Keratinocyte (primary cell): ENCODE data around the gene METTL26. TPM values are rescaled to one million over a fixed set of nuclear protein-coding genes. Genes with fewer than 3 reads are reported as not detected.

Experiments
- DNase-seq: peaks from one replicate; pipeline ENCODE4 v3.0.0-alpha.2; 2011; ENCODE audit warnings: low read depth, missing footprints, low spot score
- FAIRE-seq: peaks from 2 replicates; lab custom pipeline; 2011; peaks lifted over from hg19 to GRCh38; lab: Jason Lieb, UNC
- H2AFZ ChIP-seq: 2 replicates; pipeline ENCODE4 v1.6.0; 2012; ENCODE audit warnings: low read length, control low read depth, inconsistent platforms; ENCODE audit not compliant: control insufficient read depth
- H3K27ac ChIP-seq: 2 replicates; pipeline ENCODE4 v1.5.1; 2011; ENCODE audit warnings: low read length; ENCODE audit not compliant: control insufficient read depth, insufficient read depth
- H3K27me3 ChIP-seq: 3 replicates; pipeline ENCODE4 v1.6.0; 2011; ENCODE audit warnings: low read length; ENCODE audit not compliant: control insufficient read depth, insufficient read depth; ENCODE audit errors: extremely low read depth
- H3K36me3 ChIP-seq, 2 experiments: 2 replicates in 1 of 2; 3 replicates in 1 of 2; pipeline ENCODE4 v1.5.1; 2011; ENCODE audit warnings: low read length in 2 of 2, mild to moderate bottlenecking in 1 of 2; ENCODE audit not compliant: control insufficient read depth in 2 of 2, insufficient read depth in 2 of 2; ENCODE audit errors: extremely low read depth in 1 of 2
- H3K4me1 ChIP-seq: 3 replicates; pipeline ENCODE4 v1.5.1; 2011; ENCODE audit warnings: low read length; ENCODE audit not compliant: control insufficient read depth, insufficient read depth; ENCODE audit errors: extremely low read depth
- H3K4me2 ChIP-seq: 3 replicates; pipeline ENCODE4 v1.6.0; 2011; ENCODE audit warnings: low read depth, low read length; ENCODE audit not compliant: control insufficient read depth, insufficient read depth; ENCODE audit errors: extremely low read depth
- H3K4me3 ChIP-seq, 3 experiments: fragments of 200-600 bp in 1 of 3; sonication (generic) in 1 of 3; 2 replicates in 2 of 3; 3 replicates in 1 of 3; pipeline ENCODE4 v1.5.1; 2011 to 2016; ENCODE audit warnings: low read length in 3 of 3, mild to moderate bottlenecking in 3 of 3, control low read depth in 2 of 3, inconsistent platforms in 1 of 3, low read depth in 1 of 3, mixed read lengths in 1 of 3, mixed run types in 1 of 3, moderate library complexity in 1 of 3; ENCODE audit not compliant: control insufficient read depth in 2 of 3, insufficient read depth in 2 of 3; ENCODE audit errors: extremely low read depth in 1 of 3
- H3K79me2 ChIP-seq: 2 replicates; pipeline ENCODE4 v1.6.0; 2012; ENCODE audit warnings: low read length; ENCODE audit not compliant: control insufficient read depth, insufficient read depth
- H3K9ac ChIP-seq: 3 replicates; pipeline ENCODE4 v1.6.0; 2011; ENCODE audit warnings: low read length; ENCODE audit not compliant: control insufficient read depth, insufficient read depth; ENCODE audit errors: extremely low read depth
- H3K9me1 ChIP-seq: 3 replicates; pipeline ENCODE4 v1.6.0; 2011; ENCODE audit warnings: low read length; ENCODE audit not compliant: control insufficient read depth, insufficient read depth; ENCODE audit errors: extremely low read depth
- H3K9me3 ChIP-seq: 2 replicates; pipeline ENCODE4 v1.5.1; 2012; ENCODE audit warnings: low read depth, low read length; ENCODE audit not compliant: control insufficient read depth
- H4K20me1 ChIP-seq: 3 replicates; pipeline ENCODE4 v1.6.0; 2011; ENCODE audit warnings: low read length; ENCODE audit not compliant: control insufficient read depth, insufficient read depth; ENCODE audit errors: extremely low read depth
- CTCF ChIP-seq, 3 experiments: IDR thresholded peaks in 1 of 3; conservative IDR thresholded peaks in 1 of 3; optimal IDR thresholded peaks in 1 of 3; 2 replicates in 2 of 3; 3 replicates in 1 of 3; pipeline versions ENCODE3 to v1.5.1; 2011; ENCODE audit warnings: low read length in 3 of 3, mild to moderate bottlenecking in 3 of 3, moderate library complexity in 2 of 3, control low read depth in 1 of 3, inconsistent platforms in 1 of 3; ENCODE audit not compliant: insufficient read depth in 2 of 3; ENCODE audit errors: extremely low read depth in 1 of 3
- EZH2 ChIP-seq: IDR thresholded peaks from one replicate; pipeline ENCODE4 v1.6.1; 2012; ENCODE audit warnings: inconsistent platforms, mild to moderate bottlenecking, low read length, moderate library complexity
- dilution Hi-C: fragments of 300-500 bp; cut with MboI; formaldehyde crosslinking; loops from one replicate; pipeline ENCODE4 v1.7.0; 2020; ENCODE audit warnings: low sequenced_read_pairs; ENCODE audit not compliant: extremely low pct_ligation_motif_present
- polyA plus RNA-seq, 5 experiments: library from polyadenylated mRNA; depleted of rRNA in 3 of 5; stranded (reverse) in 3 of 5; stranded (forward) in 1 of 5; unstranded in 1 of 5; fragments of >200 nt; gene quantifications; 1 replicate in 1 of 5; 2 replicates in 3 of 5; 3 replicates in 1 of 5; pipeline versions ENCODE4 v1.2.1 to v1.2.3, GENCODE V29; 2011 to 2012; ENCODE audit warnings: missing spikeins in 2 of 5, low read depth in 1 of 5, low replicate concordance in 1 of 5

METTL26 gene
- polyA plus RNA-seq, 1 donor (not counting 4 experiments of a cell fraction or from before 2014, with no cell fraction given) = 46.9 TPM

DNA sequence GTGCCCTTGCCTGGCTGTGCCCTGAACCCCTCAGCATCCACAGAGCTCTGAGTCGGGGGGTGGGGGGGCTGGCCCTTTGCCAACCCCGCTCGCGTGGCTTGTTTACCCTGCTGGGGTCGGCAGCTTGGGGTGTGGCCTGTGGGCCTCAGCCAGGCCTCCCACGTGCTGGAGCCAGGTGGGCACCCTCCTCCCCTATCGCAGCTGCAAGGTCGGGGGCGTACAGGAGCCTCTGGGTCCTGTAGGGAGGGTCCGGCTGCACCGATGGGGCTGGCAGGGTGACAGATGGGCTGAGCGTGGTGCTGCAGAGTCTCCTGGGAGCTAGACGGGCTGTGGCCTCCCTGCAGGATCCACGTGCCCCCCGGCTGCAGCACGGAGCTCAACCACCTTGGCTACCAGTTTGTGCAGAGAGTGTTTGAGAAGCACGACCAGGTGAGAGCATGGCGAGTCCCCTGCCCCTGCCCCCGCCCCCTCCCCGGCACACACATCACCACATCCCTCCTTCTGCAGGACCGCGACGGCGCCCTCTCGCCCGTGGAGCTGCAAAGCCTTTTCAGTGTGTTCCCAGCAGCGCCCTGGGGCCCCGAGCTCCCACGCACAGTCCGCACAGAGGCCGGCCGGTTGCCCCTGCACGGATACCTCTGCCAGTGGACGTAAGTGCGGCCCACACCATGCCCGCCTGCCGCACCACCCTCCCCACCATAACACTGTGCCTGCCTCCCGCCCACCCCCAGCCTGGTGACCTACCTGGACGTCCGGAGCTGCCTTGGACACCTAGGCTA lies 35.4 kb upstream of the METTL26 start:
- H4K20me1 ChIP-seq = no peaks in the 10 kb centered on the region
- no peak overlapping the region for H3K4me2 ChIP-seq
- H3K36me3 ChIP-seq = peaks cover 18 to 33% of the 10 kb centered on the region in 2 experiments
- dilution Hi-C loops = no loop called here
- no peak overlapping the region for H3K9ac ChIP-seq
- H3K9me3 ChIP-seq = no peaks in the 10 kb centered on the region
- no peak overlapping the region for H3K27ac ChIP-seq
- H3K79me2 ChIP-seq = peaks cover 28% of the 10 kb centered on the region
- H3K4me3 ChIP-seq = no peak overlapping the region
- peaks cover 20% of the 10 kb centered on the region for H3K4me1 ChIP-seq
- H3K9me1 ChIP-seq = no peaks in the 10 kb centered on the region
- DNase-seq = no peak
- H3K27me3 ChIP-seq = no peaks in the 10 kb centered on the region
- no peak for FAIRE-seq
- no peak for TF ChIP-seq EZH2
- no peak for TF ChIP-seq CTCF (optimal IDR thresholded peaks at IDR 0.05 in 1 of 3, IDR thresholded peaks at IDR 0.05 in 1 of 3, conservative IDR thresholded peaks at IDR 0.05 in 1 of 3; ENCODE audit: extremely low read depth in 1 of 3, insufficient read depth in 2 of 3, low read length in 3 of 3)
- H2AFZ ChIP-seq = no peak overlapping the region

DNA sequence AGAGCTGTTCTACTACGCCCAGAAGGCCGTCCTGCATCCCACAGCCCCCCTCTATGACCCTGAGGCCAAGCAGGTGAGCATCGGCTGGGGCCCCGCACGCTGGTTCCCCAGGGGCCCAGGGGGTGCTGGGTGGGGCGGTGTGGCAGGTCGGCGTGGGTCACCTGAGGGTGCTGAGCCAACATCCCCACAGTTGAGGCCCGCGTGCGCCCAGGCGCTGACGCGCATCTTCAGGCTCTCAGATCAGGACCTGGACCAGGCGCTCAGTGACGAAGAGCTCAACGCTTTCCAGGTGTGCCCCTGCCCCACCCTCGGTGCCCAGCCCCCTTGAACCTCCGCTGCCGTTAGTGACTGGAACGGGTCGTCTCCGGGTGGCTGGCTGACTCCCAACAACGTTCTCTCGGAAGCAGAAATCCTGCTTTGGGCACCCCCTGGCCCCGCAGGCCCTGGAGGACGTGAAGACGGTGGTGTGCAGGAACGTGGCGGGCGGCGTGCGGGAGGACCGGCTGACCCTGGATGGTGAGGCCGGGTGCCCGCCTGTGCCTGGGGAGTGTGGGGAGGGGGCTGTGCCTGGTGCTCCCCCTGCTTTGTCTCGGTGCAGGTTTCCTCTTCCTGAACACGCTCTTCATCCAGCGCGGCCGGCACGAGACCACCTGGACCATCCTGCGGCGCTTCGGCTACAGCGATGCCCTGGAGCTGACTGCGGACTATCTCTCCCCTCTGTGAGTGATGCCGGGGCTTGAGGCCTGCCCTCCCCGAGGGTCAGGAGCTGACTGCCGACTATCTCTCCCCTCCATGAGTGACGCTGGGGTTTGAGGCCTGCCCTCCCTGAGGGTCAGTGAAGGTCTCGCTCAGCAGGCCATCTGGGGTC lies 34.6 kb upstream of the METTL26 start:
- H3K36me3 ChIP-seq = peaks cover 18 to 33% of the 10 kb centered on the region in 2 experiments
- no peak for FAIRE-seq
- TF ChIP-seq EZH2 = no peak
- TF ChIP-seq CTCF (optimal IDR thresholded peaks at IDR 0.05 in 1 of 3, IDR thresholded peaks at IDR 0.05 in 1 of 3, conservative IDR thresholded peaks at IDR 0.05 in 1 of 3; ENCODE audit: extremely low read depth in 1 of 3, insufficient read depth in 2 of 3, low read length in 3 of 3) = no peak
- dilution Hi-C loops = no loop called here
- H3K9ac ChIP-seq = no peak overlapping the region
- H3K4me1 ChIP-seq = peaks cover 14% of the 10 kb centered on the region
- no peak overlapping the region for H2AFZ ChIP-seq
- H3K27me3 ChIP-seq = no peaks in the 10 kb centered on the region
- DNase-seq = no peak
- no peak overlapping the region for H3K4me3 ChIP-seq
- no peak overlapping the region for H3K27ac ChIP-seq
- H3K9me1 ChIP-seq = no peaks in the 10 kb centered on the region
- H4K20me1 ChIP-seq = no peaks in the 10 kb centered on the region
- no peak overlapping the region for H3K4me2 ChIP-seq
- no peaks in the 10 kb centered on the region for H3K9me3 ChIP-seq
- peaks cover 28% of the 10 kb centered on the region for H3K79me2 ChIP-seq
